ENCODE measurements around the gene VPS13D. TPM values are rescaled to one million over a fixed set of nuclear protein-coding genes. Genes with fewer than 3 reads are reported as not detected.
A peak's percentile ranks its signal among the peaks of the same experiment; 100 is the strongest.

VPS13D gene
- total and polyA plus RNA-seq, 2 of the 4 experiments (the other 2 are of a cell fraction) = 9.0 to 16.3 TPM

DNA sequence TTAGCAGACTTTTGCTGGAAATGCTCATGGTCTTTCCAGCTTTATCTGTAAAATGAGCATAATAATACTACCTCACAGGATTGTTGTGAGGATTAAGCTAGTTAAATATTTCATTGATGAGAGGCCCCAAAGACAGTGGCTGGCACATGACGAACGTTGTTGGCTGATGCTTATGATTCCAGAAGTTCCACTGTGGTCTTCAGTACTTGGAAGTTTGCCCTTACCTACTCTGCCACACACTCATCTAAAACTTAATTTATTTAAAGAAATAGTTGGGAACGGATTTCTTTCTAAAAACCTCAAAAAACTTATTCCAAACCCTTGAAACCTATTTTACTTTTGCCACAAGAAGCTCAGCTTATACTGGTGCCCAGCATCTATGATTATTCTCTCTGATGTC is 217.5 kb downstream of the VPS13D start:
- H3K9me1 ChIP-seq (ENCODE audit: insufficient read depth, low read length) = peaks cover 14% of the 10 kb centered on the region
- H3K4me3 ChIP-seq (ENCODE audit: insufficient read depth, low read depth, low read length) = no peak overlapping the region
- peak overlapping the region in 1 of 2 experiments; percentile 49; a peak in 1 of 4 replicates for H4K8ac ChIP-seq (ENCODE audit: low read depth in 2 of 2, low read length in 2 of 2)
- H4K5ac ChIP-seq (ENCODE audit: low read depth, low read length) = peak overlapping the region; percentile 81; the same call in 1 of the 2 replicates
- H3K36me3 ChIP-seq (ENCODE audit: control insufficient read depth, insufficient read depth, low read length) = peaks cover 2% of the 10 kb centered on the region; the same call in 1 of the 2 replicates
- H3K18ac ChIP-seq (ENCODE audit: low read depth, low read length) = peak overlapping the region; percentile 58
- H3K56ac ChIP-seq (ENCODE audit: extremely low read depth, insufficient read depth, low read length) = no peak overlapping the region; the same call in 1 of the 2 replicates
- peak overlapping the region; percentile 80; the same call in 1 of the 2 replicates for H3K23ac ChIP-seq (ENCODE audit: low read depth, low read length)
- H3K27me3 ChIP-seq (ENCODE audit: control insufficient read depth, insufficient read depth, low read length) = no peaks in the 10 kb centered on the region
- H4K20me1 ChIP-seq (ENCODE audit: insufficient read depth, low read length) = no peaks in the 10 kb centered on the region
- H2BK120ac ChIP-seq (ENCODE audit: low read depth, low read length) = peak overlapping the region; percentile 85
- H2AFZ ChIP-seq (replicated peaks; ENCODE audit: low read length, poor library complexity) = no peak overlapping the region
- no TSS peak for BruUV-seq (replicated peaks)
- H2AK5ac ChIP-seq (ENCODE audit: low read depth, low read length) = no peak overlapping the region
- H3K4me1 ChIP-seq (ENCODE audit: control insufficient read depth, insufficient read depth, low read length) = peaks cover 22% of the 10 kb centered on the region
- H3K4me2 ChIP-seq (ENCODE audit: low read depth, low read length) = peak overlapping the region; percentile 39; the same call in 1 of the 2 replicates
- ChIA-PET POLR2A (ENCODE audit: unreplicated experiment) (no interaction called here), CTCF (interaction anchor here (0.6 kb wide), 1 partner anchor 168 kb away, joined by 3 read pairs; no protein-coding TSS in a partner anchor)
- H2BK5ac ChIP-seq (ENCODE audit: low read depth, low read length, poor library complexity, severe bottlenecking) = peak overlapping the region; percentile 95
- peak; percentile 38 for ATAC-seq (ENCODE audit: low read depth)
- DNase-seq = peak; percentile 79
- dilution Hi-C loops (cut with HindIII; ENCODE audit: low sequenced_read_pairs, unreplicated experiment) (no loop called here), in situ Hi-C loops (cut with MboI; ENCODE audit: low sequenced_read_pairs) (no loop called here), intact Hi-C loops (cut with micrococcal nuclease) (no loop called here)
- TF ChIP-seq, protein P1, sequence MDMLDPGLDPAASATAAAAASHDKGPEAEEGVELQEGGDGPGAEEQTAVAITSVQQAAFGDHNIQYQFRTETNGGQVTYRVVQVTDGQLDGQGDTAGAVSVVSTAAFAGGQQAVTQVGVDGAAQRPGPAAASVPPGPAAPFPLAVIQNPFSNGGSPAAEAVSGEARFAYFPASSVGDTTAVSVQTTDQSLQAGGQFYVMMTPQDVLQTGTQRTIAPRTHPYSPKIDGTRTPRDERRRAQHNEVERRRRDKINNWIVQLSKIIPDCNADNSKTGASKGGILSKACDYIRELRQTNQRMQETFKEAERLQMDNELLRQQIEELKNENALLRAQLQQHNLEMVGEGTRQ (IDR thresholded peaks at IDR 0.05; ENCODE audit: low read depth, low read length) = peak; percentile 45; the same call in 1 of the 2 replicates
- no peak for TF ChIP-seq MAZ (IDR thresholded peaks at IDR 0.05; ENCODE audit: borderline replicate concordance, low read depth, low read length)
- TF ChIP-seq BHLHE40 (IDR thresholded peaks at IDR 0.05; ENCODE audit: low read depth, low read length) = peak; percentile 90
- no peak overlapping the region for H3K14ac ChIP-seq (replicated peaks; ENCODE audit: low read depth, low read length)
- H3K79me1 ChIP-seq (ENCODE audit: low read depth in 1 of 2, low read length in 2 of 2) = peaks cover 5 to 20% of the 10 kb centered on the region in 2 experiments; a peak in 2 of 4 replicates
- no peak overlapping the region for H3K4ac ChIP-seq (ENCODE audit: low read depth, low read length)
- peak overlapping the region; percentile 86; the same call in 1 of the 2 replicates for H2BK20ac ChIP-seq (ENCODE audit: low read depth, low read length)
- H2BK15ac ChIP-seq (ENCODE audit: low read depth, low read length) = no peak overlapping the region
- WGBS, 2 experiments (ENCODE audit: extremely low coverage in 2 of 2, insufficient read length in 1 of 2) = no CpG with 5 or more reads among the region's 3 CpGs
- H3K9me3 ChIP-seq (ENCODE audit: control insufficient read depth, insufficient read depth, low read length) = no peaks in the 10 kb centered on the region
- H2AK9ac ChIP-seq (replicated peaks; ENCODE audit: low read depth, low read length, poor library complexity) = no peak overlapping the region
- H3K27ac ChIP-seq (ENCODE audit: insufficient read depth, low read length) = peak overlapping the region; percentile 35; the same call in 1 of the 2 replicates
- H3K9ac ChIP-seq (ENCODE audit: low read depth, low read length) = no peak overlapping the region
- H4K91ac ChIP-seq (ENCODE audit: insufficient read depth, low read depth, low read length) = no peak overlapping the region
